Measurements from ENCODE around the gene SPSB3. TPM values are rescaled to one million over a fixed set of nuclear protein-coding genes. Genes with fewer than 3 reads are reported as not detected.
A peak's percentile ranks its signal among the peaks of the same experiment; 100 is the strongest.

SPSB3 gene
- total and polyA plus RNA-seq, 9 of the 15 experiments (the other 6 are each of a cell fraction or from before 2014, with no cell fraction given): 0.39 to 37.4 (median 7.1) TPM

DNA sequence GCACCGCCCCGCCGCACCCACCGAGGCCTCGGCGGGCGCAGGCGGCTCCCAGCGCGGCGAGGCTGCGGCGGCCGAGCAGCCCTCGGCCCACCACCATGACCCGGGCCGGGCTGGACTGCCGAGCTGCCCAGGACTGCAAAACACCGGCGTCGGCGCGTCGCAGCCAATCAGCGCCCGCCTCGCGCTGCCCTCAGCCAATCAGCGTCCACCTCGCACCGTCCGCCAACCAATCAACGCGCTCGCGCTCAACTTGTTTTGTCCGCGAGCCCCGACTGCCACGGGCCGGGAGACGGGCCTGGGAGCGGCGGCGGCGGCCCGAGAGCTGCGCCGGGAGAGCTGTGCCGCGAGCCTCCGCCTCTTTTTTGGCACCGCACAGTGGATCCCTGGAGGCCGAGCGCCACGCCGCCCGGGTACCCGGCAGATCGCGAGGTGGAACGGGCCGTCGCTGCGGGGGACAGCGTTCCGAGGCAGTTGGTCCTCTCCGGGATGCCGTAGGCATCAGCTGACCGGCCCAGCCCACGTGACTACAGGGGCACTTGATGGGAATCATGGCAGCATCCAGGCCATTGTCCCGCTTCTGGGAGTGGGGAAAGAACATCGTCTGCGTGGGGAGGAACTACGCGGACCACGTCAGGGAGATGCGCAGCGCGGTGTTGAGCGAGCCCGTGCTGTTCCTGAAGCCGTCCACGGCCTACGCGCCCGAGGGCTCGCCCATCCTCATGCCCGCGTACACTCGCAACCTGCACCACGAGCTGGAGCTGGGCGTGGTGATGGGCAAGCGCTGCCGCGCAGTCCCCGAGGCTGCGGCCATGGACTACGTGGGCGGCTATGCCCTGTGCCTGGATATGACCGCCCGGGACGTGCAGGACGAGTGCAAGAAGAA, 44.6 kb upstream of the SPSB3 start, which contains the start of the genes FAHD1 and HAGH (continued):
- peak; percentile 38 to 99; a peak in 3 of 4 replicates for TF ChIP-seq HDAC1 (IDR thresholded peaks at IDR 0.05)
- TF ChIP-seq, protein P1, sequence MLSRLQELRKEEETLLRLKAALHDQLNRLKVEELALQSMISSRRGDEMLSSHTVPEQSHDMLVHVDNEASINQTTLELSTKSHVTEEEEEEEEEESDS (CRISPR knock-in tag; IDR thresholded peaks at IDR 0.05): no peak
- TF ChIP-seq, protein P2, sequence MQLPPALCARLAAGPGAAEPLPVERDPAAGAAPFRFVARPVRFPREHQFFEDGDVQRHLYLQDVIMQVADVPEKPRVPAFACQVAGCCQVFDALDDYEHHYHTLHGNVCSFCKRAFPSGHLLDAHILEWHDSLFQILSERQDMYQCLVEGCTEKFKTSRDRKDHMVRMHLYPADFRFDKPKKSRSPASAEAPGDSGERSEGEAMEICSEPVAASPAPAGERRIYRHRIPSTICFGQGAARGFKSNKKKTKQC (CRISPR knock-in tag; IDR thresholded peaks at IDR 0.05): peak; percentile 75; the same call in 1 of the 2 replicates
- no peak for TF ChIP-seq OTX1 (CRISPR knock-in tag; IDR thresholded peaks at IDR 0.05)
- peak; percentile 96 for TF ChIP-seq ZFX (CRISPR knock-in tag; IDR thresholded peaks at IDR 0.05)
- no peak for TF ChIP-seq ZFP30 (CRISPR knock-in tag; IDR thresholded peaks at IDR 0.05; ENCODE audit: borderline replicate concordance)
- TF ChIP-seq ELF1 (tag; IDR thresholded peaks at IDR 0.05): no peak
- TF ChIP-seq, protein P3, sequence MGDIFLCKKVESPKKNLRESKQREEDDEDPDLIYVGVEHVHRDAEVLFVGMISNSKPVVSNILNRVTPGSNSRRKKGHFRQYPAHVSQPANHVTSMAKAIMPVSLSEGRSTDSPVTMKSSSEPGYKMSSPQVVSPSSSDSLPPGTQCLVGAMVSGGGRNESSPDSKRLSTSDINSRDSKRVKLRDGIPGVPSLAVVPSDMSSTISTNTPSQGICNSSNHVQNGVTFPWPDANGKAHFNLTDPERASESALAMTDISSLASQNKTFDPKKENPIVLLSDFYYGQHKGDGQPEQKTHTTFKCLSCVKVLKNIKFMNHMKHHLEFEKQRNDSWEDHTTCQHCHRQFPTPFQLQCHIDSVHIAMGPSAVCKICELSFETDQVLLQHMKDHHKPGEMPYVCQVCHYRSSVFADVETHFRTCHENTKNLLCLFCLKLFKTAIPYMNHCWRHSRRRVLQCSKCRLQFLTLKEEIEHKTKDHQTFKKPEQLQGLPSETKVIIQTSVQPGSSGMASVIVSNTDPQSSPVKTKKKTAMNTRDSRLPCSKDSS (IDR thresholded peaks at IDR 0.05; ENCODE audit: low read depth, partially characterized antibody): no peak
- peak; percentile 41 for TF ChIP-seq HLTF (IDR thresholded peaks at IDR 0.05)
- TF ChIP-seq, protein P4, sequence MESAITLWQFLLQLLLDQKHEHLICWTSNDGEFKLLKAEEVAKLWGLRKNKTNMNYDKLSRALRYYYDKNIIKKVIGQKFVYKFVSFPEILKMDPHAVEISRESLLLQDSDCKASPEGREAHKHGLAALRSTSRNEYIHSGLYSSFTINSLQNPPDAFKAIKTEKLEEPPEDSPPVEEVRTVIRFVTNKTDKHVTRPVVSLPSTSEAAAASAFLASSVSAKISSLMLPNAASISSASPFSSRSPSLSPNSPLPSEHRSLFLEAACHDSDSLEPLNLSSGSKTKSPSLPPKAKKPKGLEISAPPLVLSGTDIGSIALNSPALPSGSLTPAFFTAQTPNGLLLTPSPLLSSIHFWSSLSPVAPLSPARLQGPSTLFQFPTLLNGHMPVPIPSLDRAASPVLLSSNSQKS (CRISPR knock-in tag; IDR thresholded peaks at IDR 0.05): no peak
- TF ChIP-seq CBX5 (IDR thresholded peaks at IDR 0.05; ENCODE audit: borderline replicate concordance, low read depth): no peak
- TF ChIP-seq NR2C1 (IDR thresholded peaks at IDR 0.05): no peak
- TF ChIP-seq NR2C1 (tag; IDR thresholded peaks at IDR 0.05): peak; percentile 58
- peak; percentile 95 for TF ChIP-seq L3MBTL2 (IDR thresholded peaks at IDR 0.05)
- TF ChIP-seq, protein P5, sequence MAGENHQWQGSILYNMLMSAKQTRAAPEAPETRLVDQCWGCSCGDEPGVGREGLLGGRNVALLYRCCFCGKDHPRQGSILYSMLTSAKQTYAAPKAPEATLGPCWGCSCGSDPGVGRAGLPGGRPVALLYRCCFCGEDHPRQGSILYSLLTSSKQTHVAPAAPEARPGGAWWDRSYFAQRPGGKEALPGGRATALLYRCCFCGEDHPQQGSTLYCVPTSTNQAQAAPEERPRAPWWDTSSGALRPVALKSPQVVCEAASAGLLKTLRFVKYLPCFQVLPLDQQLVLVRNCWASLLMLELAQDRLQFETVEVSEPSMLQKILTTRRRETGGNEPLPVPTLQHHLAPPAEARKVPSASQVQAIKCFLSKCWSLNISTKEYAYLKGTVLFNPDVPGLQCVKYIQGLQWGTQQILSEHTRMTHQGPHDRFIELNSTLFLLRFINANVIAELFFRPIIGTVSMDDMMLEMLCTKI (IDR thresholded peaks at IDR 0.05; ENCODE audit: partially characterized antibody): no peak
- TF ChIP-seq NCOA1 (IDR thresholded peaks at IDR 0.05; ENCODE audit: low read depth): 0 out of 2 replicates have a peak, but pooled peaks have one; percentile 22
- peak; percentile 77 for TF ChIP-seq RB1 (IDR thresholded peaks at IDR 0.05; ENCODE audit: low read depth)
- peak; percentile 90 for TF ChIP-seq MYBL2 (IDR thresholded peaks at IDR 0.05; ENCODE audit: low read depth)
- no peak for TF ChIP-seq MYBL2 (CRISPR knock-in tag; IDR thresholded peaks at IDR 0.05; ENCODE audit: borderline replicate concordance)
- TF ChIP-seq, protein P6, sequence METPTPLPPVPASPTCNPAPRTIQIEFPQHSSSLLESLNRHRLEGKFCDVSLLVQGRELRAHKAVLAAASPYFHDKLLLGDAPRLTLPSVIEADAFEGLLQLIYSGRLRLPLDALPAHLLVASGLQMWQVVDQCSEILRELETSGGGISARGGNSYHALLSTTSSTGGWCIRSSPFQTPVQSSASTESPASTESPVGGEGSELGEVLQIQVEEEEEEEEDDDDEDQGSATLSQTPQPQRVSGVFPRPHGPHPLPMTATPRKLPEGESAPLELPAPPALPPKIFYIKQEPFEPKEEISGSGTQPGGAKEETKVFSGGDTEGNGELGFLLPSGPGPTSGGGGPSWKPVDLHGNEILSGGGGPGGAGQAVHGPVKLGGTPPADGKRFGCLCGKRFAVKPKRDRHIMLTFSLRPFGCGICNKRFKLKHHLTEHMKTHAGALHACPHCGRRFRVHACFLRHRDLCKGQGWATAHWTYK (CRISPR knock-in tag; IDR thresholded peaks at IDR 0.05): peak; percentile 68; the same call in 1 of the 2 replicates

Data from K562 (cell line).